ENCODE results near the gene UBA52. TPM values are rescaled to one million over a fixed set of nuclear protein-coding genes. Genes with fewer than 3 reads are reported as not detected.

The UBA52 gene
- total RNA-seq, 2 donors from 2014 or later, result 991 to 1,174 TPM

GRCh38 chr19:18610556-18611326 is 39.1 kb downstream of the UBA52 start:
- Histone ChIP-seq H3K4me3 (no peak overlapping the region), H3K9ac (ENCODE audit: low read depth in 2 of 2, low read length in 2 of 2) (no peak overlapping the region), H3K36me3 (no peaks in the 10 kb centered on the region), H3K9me3 (no peaks in the 10 kb centered on the region), H3K27me3 (peaks cover 84% of the 10 kb centered on the region), H3K27ac (no peak overlapping the region), H3K4me1 (no peaks in the 10 kb centered on the region)
- intact Hi-C loops (cut with DNase I), result no loop called here
- TF ChIP-seq, protein P1, sequence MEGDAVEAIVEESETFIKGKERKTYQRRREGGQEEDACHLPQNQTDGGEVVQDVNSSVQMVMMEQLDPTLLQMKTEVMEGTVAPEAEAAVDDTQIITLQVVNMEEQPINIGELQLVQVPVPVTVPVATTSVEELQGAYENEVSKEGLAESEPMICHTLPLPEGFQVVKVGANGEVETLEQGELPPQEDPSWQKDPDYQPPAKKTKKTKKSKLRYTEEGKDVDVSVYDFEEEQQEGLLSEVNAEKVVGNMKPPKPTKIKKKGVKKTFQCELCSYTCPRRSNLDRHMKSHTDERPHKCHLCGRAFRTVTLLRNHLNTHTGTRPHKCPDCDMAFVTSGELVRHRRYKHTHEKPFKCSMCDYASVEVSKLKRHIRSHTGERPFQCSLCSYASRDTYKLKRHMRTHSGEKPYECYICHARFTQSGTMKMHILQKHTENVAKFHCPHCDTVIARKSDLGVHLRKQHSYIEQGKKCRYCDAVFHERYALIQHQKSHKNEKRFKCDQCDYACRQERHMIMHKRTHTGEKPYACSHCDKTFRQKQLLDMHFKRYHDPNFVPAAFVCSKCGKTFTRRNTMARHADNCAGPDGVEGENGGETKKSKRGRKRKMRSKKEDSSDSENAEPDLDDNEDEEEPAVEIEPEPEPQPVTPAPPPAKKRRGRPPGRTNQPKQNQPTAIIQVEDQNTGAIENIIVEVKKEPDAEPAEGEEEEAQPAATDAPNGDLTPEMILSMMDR (IDR thresholded peaks at IDR 0.05), result no peak
- no peak for DNase-seq

DNA sequence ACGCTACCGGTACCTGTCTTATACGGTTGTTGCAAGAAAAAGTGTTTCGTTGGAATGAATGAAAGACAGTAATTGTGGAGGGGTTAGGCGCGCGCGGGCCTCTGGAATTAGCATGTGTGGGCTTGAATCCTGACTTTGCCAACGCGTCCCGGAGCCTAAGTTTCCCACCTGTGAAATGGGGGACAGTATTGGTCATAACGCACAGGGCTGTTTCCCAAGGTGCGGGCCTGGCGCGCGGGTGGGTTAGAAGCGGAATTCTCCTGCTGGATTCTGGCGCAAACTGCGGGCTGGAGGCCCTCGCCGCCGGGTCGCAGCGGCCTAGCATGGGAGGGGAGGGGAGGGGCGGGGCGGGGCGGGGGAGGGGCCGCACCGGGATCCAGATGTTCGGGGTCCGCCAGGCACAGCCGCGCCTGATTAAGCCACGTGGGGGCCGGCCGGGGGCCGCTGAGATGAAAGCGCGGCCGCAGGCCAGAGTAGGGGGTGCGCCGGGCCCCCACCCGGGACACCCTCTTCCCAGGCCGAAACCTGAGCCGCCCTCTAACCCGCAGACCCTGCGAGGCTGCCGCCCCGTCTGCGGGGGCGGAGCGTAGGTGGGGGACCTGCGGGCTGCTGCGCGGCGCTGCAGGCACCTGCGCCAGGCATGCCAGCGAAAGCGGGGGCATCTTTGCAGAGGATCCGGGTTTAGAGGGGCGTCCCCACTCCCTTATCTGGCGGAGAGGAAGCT is 39.8 kb downstream of the UBA52 start:
- H3K9ac ChIP-seq (ENCODE audit: low read depth in 2 of 2, low read length in 2 of 2), result no peak overlapping the region
- no peak overlapping the region for H3K27ac ChIP-seq
- H3K9me3 ChIP-seq, result no peaks in the 10 kb centered on the region
- no peak for DNase-seq
- H3K4me1 ChIP-seq, result no peaks in the 10 kb centered on the region
- peaks cover 78% of the 10 kb centered on the region for H3K27me3 ChIP-seq
- intact Hi-C loops (cut with DNase I), result no loop called here
- TF ChIP-seq, protein P1 (IDR thresholded peaks at IDR 0.05), result no peak
- H3K4me3 ChIP-seq, result no peak overlapping the region
- no peaks in the 10 kb centered on the region for H3K36me3 ChIP-seq

GRCh38 chr19:18612051-18612771 is 40.6 kb downstream of the UBA52 start:
- H3K4me1 ChIP-seq, result no peaks in the 10 kb centered on the region
- DNase-seq, result no peak
- H3K36me3 ChIP-seq, result no peaks in the 10 kb centered on the region
- H3K27me3 ChIP-seq, result peaks cover 74% of the 10 kb centered on the region
- peak overlapping the region; percentile 25 for H3K4me3 ChIP-seq
- TF ChIP-seq, protein P1 (IDR thresholded peaks at IDR 0.05), result no peak
- intact Hi-C loops (cut with DNase I), result no loop called here
- no peak overlapping the region for H3K27ac ChIP-seq
- no peak overlapping the region for H3K9ac ChIP-seq (ENCODE audit: low read depth in 2 of 2, low read length in 2 of 2)
- H3K9me3 ChIP-seq, result no peaks in the 10 kb centered on the region

- H3K9ac ChIP-seq (ENCODE audit: low read depth in 2 of 2, low read length in 2 of 2), result peak within 1 kb of the TSS in 1 of 2 donors; percentile 50
- no peaks in the 10 kb centered on the region for H3K4me1 ChIP-seq
- H3K9me3 ChIP-seq, result no peaks in the 10 kb centered on the region
- intact Hi-C loops (cut with DNase I), result no loop called here
- TF ChIP-seq, protein P1 (IDR thresholded peaks at IDR 0.05), result no peak
- peak within 1 kb of the TSS; percentile 25 for H3K4me3 ChIP-seq
- H3K36me3 ChIP-seq, result no peaks in the 10 kb centered on the region
- DNase-seq, result no peak
- H3K27ac ChIP-seq, result no peak within 1 kb of the TSS
- H3K27me3 ChIP-seq, result peaks cover 67% of the 10 kb centered on the region
Observed at GRCh38 chr19:18612772-18613588, 41.3 kb downstream of the UBA52 start, which contains the start of gene TMEM59L. TSS of gene TMEM59L (plus strand) at chr19:18612870. CDS start at chr19:18612959, 89 bp downstream.
